Right atrium auricular region (tissue), 2 donors: Measurements from ENCODE around the gene ACAT1. TPM values are rescaled to one million over a fixed set of nuclear protein-coding genes. Genes with fewer than 3 reads are reported as not detected.
"Not testable (repeated sequence)": the region's sequence is repeated elsewhere in the genome, so short reads cannot be mapped to it uniquely, and the experiment has no call there.

ENCODE experiments used
- DNase-seq: peaks from one replicate; pipeline ENCODE4 v3.0.0-alpha.2; 2019; ENCODE audit warnings: low spot score
- H3K27ac ChIP-seq, 2 donors: fragments of 200-600 bp; sonication (generic); 1 replicate in 1 of 2; 2 replicates in 1 of 2; pipeline ENCODE4 v1.5.1; 2016 to 2019
- H3K27me3 ChIP-seq, 2 donors: fragments of 200-600 bp; sonication (generic); one replicate each; pipeline versions ENCODE4 v1.5.1 to v1.6.0; 2017 to 2019
- H3K36me3 ChIP-seq: fragments of 200-600 bp; sonication (generic); one replicate; pipeline ENCODE4 v1.5.1; 2016
- H3K4me1 ChIP-seq, 2 donors: fragments of 200-600 bp; sonication (generic); one replicate each; pipeline versions ENCODE4 v1.5.1 to v1.6.0; 2017 to 2019
- H3K4me3 ChIP-seq, 2 donors: fragments of 200-600 bp; sonication (generic); 1 replicate in 1 of 2; 2 replicates in 1 of 2; pipeline ENCODE4 v1.5.1; 2017 to 2019; ENCODE audit warnings: mild to moderate bottlenecking in 1 of 2, moderate library complexity in 1 of 2
- H3K9me3 ChIP-seq, 2 donors: fragments of 200-600 bp; sonication (generic); one replicate each; pipeline ENCODE4 v1.5.1; 2019
- total RNA-seq, 2 donors: library from RNA; depleted of rRNA; stranded (reverse); fragments of >200 nt; gene quantifications; one replicate each; pipeline ENCODE4 v1.1.0, GENCODE V29; 2016
- TF ChIP-seq, protein P1 (sequence below), 2 donors: fragments of 200-600 bp; sonication (generic); IDR thresholded peaks; one replicate each; pipeline ENCODE4 v1.5.1; 2019; ENCODE audit warnings: antibody characterized with exemption in 2 of 2

ACAT1 gene
- total RNA-seq, 2 donors from 2014 or later = 175 to 632 TPM

DNA sequence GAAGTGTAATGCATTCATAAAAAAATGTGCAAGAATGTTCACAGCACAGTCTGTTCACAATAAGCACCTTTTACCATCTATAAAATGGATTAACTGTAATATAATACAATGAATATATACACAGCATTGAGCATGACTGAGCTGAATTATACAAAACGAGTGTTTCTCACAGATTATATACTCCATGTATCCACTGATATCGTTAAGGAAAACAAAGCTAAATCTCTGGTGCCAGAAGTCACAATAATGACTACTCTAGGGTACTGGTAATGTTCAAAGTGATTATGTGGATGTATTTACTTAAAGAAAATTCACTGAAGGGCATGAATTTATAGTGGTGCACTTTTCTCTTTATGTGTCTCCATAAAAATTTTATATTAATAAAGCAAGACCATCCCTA lies 33.2 kb downstream of the ACAT1 start:
- no peaks in the 10 kb centered on the region for H3K27me3 ChIP-seq
- DNase-seq = no peak
- no peaks in the 10 kb centered on the region for H3K4me1 ChIP-seq
- H3K36me3 ChIP-seq = peaks cover 53% of the 10 kb centered on the region
- H3K4me3 ChIP-seq = no peak overlapping the region
- TF ChIP-seq, protein P1, sequence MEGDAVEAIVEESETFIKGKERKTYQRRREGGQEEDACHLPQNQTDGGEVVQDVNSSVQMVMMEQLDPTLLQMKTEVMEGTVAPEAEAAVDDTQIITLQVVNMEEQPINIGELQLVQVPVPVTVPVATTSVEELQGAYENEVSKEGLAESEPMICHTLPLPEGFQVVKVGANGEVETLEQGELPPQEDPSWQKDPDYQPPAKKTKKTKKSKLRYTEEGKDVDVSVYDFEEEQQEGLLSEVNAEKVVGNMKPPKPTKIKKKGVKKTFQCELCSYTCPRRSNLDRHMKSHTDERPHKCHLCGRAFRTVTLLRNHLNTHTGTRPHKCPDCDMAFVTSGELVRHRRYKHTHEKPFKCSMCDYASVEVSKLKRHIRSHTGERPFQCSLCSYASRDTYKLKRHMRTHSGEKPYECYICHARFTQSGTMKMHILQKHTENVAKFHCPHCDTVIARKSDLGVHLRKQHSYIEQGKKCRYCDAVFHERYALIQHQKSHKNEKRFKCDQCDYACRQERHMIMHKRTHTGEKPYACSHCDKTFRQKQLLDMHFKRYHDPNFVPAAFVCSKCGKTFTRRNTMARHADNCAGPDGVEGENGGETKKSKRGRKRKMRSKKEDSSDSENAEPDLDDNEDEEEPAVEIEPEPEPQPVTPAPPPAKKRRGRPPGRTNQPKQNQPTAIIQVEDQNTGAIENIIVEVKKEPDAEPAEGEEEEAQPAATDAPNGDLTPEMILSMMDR (IDR thresholded peaks at IDR 0.05) = no peak
- H3K9me3 ChIP-seq = no peaks in the 10 kb centered on the region
- no peak overlapping the region for H3K27ac ChIP-seq

DNA sequence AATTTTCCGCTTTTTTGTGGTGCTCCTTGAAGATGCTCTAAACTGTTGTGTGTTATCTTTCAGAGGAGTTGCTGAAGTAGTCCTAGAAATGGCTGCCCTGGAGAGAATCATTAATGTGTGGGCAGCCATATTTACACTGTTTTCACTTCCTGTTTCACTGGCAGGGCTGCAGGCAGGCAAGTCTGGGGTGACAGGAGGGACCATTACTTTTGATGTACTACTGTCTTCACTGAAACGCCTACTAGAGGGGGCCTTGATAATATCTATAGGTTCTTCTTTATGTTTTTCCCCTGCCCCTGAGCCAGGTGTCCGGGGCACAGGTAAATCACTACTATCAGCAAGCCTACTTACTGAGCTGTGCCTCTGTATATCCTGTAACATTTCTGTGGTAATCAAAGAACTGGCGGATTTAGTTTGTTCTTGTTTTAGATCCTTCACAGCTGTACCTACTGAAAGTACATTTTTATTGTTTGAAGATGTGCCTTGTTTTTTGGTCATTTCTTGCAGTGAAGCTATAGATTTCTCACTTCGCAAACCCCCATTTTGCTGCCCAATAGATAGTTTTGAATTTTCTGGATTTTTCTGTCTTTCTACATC lies 39.7 kb downstream of the ACAT1 start:
- no peaks in the 10 kb centered on the region for H3K27me3 ChIP-seq
- no peaks in the 10 kb centered on the region for H3K9me3 ChIP-seq
- H3K36me3 ChIP-seq = peaks cover 66% of the 10 kb centered on the region
- no peaks in the 10 kb centered on the region for H3K4me1 ChIP-seq
- no peak overlapping the region for H3K27ac ChIP-seq
- no peak overlapping the region for H3K4me3 ChIP-seq
- DNase-seq = no peak
- TF ChIP-seq, protein P1 (IDR thresholded peaks at IDR 0.05) = no peak

DNA sequence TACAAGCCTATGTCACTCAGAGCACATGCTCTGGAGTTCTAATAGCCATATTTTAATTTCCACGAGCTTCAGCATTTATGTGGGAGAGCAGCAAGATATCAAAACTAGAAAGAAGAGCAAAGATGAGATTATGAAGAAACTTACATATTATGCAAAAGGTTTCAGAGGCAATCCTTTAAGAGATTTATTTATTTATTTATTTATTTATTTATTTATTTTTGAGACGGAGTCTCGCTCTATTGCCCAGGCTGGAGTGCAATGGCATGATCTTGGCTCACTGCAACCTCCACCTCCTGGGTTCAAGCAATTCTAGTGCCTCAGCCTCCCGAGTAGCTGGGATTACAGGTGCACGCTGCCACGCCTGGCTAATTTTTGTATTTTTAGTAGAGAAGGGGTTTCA lies 41.5 kb downstream of the ACAT1 start:
- not testable (repeated sequence) for H3K9me3 ChIP-seq, DNase-seq, H3K4me1 ChIP-seq, H3K27ac ChIP-seq, H3K4me3 ChIP-seq, H3K27me3 ChIP-seq
- peaks cover 78% of the 10 kb centered on the region for H3K36me3 ChIP-seq

DNA sequence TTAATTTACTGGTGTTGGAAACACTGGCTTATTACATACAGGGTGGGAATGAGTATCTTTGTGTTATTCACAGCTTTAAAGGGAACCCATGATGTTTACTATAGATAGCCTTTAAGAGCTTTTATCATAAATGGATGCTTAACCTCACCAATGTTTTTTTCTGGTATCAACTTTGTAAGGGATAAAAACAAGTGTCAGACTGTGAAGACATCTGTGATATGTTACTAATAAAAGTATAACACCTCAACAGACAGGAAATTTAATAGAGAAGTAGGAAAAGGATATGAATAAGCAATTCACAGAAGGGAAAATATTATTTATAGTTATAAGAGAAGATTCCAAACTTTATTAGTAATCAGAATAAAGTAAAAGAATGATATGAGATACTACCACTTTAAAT lies 46.3 kb downstream of the ACAT1 start:
- Histone ChIP-seq H3K27ac (no peak overlapping the region), H3K36me3 (peaks cover 66% of the 10 kb centered on the region)

DNA sequence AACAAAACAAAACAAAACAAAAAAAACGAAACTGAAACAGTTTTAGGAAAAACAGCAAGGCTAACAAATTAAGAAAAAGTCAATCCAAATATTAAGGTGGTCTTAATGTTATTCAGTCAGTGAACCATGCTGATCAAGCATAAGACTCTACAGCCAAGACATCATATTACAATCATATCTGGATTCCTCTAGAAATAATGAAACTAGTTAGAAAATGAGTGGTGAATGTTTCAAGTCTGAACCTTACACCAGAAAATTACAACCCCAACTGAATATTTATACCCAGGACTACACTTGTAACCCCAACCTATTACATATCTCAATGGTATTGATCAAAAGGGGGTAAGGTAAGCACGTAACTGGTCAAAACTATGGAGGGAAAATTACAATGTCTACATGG lies 48.8 kb downstream of the ACAT1 start:
- Histone ChIP-seq H3K36me3 (peaks cover 50% of the 10 kb centered on the region), H3K9me3 (no peaks in the 10 kb centered on the region), H3K4me1 (no peaks in the 10 kb centered on the region), H3K4me3 (no peak overlapping the region), H3K27me3 (no peaks in the 10 kb centered on the region), H3K27ac (peak overlapping the region; percentile 5 to 31)
- DNase-seq = no peak
- TF ChIP-seq, protein P1 (IDR thresholded peaks at IDR 0.05) = no peak

More for the DNA sequence above, 46.3 kb downstream of the ACAT1 start:
- no peaks in the 10 kb centered on the region for H3K4me1 ChIP-seq
- TF ChIP-seq, protein P1 (IDR thresholded peaks at IDR 0.05) = no peak
- no peak for DNase-seq
- no peaks in the 10 kb centered on the region for H3K9me3 ChIP-seq
- H3K27me3 ChIP-seq = no peaks in the 10 kb centered on the region
- no peak overlapping the region for H3K4me3 ChIP-seq

DNA sequence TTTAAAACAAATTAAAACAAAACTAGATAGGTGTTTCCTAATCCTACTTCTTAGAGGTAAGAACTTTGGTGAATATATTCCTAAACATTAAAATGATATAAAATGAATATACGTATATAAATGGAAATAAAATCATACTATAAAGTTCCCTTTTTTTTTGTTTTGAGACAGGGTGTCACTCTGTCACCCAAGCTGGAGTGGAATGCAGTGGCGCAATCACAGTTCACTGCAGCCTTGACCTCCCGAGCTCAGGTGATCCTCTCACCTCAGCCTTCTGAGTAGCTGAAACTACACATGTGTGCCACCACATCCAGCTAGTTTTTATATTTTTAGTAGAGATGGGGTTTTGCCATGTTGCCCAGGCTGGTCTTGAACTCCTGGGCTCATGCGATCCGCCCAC lies 56.2 kb downstream of the ACAT1 start:
- no peaks in the 10 kb centered on the region for H3K9me3 ChIP-seq
- DNase-seq = no peak
- H3K4me1 ChIP-seq = no peaks in the 10 kb centered on the region
- H3K27me3 ChIP-seq = no peaks in the 10 kb centered on the region
- no peak overlapping the region for H3K27ac ChIP-seq
- H3K4me3 ChIP-seq = no peak overlapping the region
- TF ChIP-seq, protein P1 (IDR thresholded peaks at IDR 0.05) = no peak
- H3K36me3 ChIP-seq = peaks cover 37% of the 10 kb centered on the region
